Measurements from ENCODE around the gene HMGN1.
A peak's percentile ranks its signal among the peaks of the same experiment; 100 is the strongest.

Gene HMGN1

GRCh38 chr21:39366563-39366962, 17.7 kb upstream of the HMGN1 start:
- DNase-seq = no peak

GRCh38 chr21:39364949-39365348, 16.1 kb upstream of the HMGN1 start:
- DNase-seq = no peak

- no peak for DNase-seq
These were observed 15.0 kb upstream of the HMGN1 start for GRCh38 chr21:39363607-39364555.

GRCh38 chr21:39362733-39363132, 13.8 kb upstream of the HMGN1 start:
- DNase-seq = no peak

DNA sequence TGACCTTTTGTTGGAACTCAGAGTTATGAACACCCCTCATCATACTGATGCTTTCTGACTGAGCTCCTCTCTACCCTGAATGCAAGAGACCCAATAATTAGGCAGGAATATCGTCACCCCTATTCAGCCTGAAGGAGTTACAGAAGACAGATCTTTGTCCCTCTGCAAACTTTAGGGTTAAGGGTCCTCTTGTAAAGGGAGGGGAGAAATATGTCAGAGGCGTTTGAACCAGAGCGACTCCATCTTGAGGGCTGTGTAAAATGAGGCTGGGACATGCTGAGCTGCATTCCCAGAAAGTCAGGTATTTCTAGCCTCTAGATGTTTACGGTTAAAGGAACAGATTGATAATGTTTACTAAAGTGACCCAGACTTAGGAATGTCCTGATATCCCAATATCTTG, 10.5 kb upstream of the HMGN1 start:
- no peak for DNase-seq

DNA sequence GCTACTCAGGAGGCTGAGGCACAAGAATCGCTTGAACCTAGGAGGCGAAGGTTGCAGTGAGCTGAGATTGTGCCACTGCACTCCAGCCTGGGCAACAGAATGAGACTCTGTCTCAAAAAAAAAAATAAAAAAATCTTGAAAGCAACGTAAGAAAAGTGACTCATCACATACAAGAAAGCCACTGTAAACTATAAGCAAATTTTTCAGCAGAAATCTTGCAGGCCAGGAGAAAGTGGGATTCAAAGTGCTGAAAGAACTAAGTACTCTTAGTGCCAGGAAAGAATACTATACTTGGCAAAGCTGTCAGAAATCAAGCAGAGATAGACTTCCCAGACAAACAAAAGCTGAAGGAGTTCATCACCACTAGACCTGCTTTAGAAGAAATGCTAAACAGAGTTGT, 4.4 kb upstream of the HMGN1 start:
- DNase-seq = no peak

DNA sequence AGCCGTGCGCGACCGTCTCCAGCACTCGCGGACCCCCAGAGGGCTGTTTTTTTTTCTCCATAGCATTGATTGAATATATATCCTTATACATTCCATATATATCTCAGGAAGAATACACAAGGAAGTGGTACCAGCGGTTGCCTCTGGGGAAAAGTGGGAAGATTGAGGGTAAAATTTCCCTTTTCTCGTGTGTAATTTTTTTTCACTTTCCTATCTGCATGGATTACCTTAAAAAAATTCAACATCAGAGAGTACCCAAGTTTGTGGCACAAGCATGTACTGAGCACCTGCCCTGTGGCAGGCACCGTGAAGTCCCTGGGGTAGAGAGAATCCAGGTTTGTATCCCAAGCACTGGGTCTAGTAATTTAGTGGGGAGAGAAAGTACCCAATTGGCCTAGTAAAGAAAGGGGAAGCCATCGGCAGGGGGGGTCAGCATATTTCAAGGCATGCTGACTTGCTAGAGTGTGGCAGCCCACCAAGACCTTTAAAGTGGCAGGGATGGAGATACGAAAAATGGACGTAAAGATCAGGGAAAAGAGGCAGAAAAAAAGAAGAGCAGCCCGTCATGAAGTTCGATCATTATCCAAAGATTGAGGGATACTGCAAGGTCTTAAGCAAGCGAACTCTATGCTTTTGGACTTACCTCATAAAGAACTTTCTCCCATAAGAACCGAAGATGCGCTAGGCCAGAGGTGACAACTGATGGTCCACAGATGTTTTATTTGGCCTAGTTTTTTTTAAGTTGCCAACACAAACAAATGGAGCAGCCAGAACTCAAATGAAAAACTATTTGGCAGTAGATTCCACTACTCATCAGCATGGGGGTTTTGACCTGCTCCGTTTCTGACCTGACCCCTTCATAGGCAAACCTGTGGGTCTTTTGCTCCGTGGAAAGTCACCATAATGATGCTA, 1.5 kb upstream of the HMGN1 start:
- DNase-seq = no peak

GRCh38 chr21:39349211-39350093, 564 bp upstream of the HMGN1 start:
- peak; percentile 95 for DNase-seq

DNA sequence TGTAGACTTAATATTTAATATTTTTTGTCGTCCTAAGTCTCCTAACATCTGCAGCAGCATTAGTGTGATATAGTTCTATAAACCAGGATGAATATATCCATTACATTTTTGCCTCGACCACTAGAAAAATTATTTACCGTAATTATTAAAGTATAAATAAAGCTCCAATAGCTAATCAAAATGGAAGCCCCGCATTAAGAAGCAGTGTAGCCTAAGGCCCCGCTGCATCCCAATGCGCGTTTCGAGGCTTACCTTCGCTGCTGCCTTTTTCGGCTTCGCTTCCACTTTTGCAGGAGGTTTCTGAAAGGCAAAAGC, 891 bp downstream of the HMGN1 start:
- DNase-seq = no peak

GRCh38 chr21:39347537-39347936, 1.4 kb downstream of the HMGN1 start:
- no peak for DNase-seq

- DNase-seq = no peak
These were observed 2.1 kb downstream of the HMGN1 start for GRCh38 chr21:39346671-39347331.

- no peak for DNase-seq
These were observed 2.7 kb downstream of the HMGN1 start for GRCh38 chr21:39346206-39346605.

- DNase-seq = no peak
These were observed 3.4 kb downstream of the HMGN1 start for GRCh38 chr21:39345440-39345839.

DNA sequence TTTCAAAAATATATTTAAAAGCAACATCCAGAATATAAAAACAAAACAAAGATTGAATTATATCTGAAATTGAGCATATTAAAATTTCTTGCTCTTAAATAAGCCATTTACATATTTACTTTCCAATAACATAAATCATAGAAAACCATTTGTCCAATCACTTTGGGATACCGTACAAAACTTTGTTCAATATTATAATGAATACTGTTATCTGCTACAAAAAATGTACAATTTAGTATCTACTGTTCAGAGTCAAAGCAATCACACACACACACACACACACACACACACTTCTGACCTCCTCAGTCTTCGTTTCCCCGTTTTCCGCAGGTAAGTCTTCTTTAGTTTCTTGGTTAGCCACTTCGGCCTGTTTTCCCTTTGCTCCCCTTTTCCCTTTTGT, 4.0 kb downstream of the HMGN1 start:
- DNase-seq = no peak

DNA sequence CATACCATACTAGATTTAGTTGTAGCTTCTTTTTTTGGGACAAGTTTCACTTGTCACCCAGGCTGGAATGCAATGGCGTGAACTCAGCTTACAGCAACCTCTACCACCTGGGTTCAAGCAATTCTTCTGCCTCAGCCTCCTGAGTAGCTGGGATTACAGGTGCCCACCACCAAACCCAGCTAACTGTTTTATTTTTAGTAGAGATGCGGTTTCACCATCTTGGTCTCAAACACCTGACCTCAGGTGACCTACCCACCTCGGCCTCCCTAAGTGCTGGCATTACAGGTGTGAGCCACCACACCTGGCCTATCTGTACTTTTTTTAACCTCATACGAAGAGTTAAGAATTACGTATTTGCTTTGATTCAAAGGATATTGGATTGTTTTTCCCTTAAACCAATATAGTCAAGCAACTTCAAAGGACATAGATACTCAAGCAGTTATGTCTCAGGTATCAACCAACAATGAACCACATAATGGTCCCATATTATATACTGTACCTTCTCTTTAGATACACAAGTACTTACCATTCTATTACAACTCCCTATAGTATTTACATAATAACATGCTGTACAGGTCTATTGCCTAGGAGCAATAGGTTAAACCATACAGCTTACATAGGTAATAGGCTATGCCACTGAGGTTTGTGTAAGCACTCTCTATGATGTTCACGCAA, 7.5 kb downstream of the HMGN1 start:
- no peak for DNase-seq

GRCh38 chr21:39340687-39341086, 8.2 kb downstream of the HMGN1 start:
- no peak for DNase-seq

GRCh38 chr21:39339231-39339630, 9.7 kb downstream of the HMGN1 start:
- DNase-seq = no peak

DNA sequence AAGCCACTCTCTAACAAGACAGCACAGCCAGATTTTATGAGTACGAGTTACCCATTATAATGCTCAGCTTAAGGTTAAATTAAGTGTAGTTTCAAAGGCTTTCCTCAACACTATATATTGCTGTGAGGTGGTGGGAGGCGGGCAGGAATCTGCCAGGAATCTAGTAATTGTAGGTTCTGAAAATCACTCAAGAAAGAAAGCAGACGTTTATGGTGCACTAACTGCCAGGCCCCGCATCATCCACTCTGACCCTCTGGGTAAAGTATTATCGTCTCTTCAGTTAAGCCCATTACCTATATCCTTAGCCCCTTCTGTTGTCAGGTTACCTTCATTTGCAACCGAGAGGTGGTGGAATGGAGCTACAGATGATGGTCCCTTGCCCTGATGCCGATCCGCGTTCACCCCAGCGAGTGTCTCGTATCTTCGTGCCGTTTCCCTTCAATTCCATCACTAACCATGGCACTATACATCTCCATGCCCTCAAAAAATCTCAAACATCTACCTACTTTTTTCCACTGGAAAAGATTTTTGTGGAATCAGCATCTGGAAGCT, 12.4 kb downstream of the HMGN1 start:
- DNase-seq = no peak

DNA sequence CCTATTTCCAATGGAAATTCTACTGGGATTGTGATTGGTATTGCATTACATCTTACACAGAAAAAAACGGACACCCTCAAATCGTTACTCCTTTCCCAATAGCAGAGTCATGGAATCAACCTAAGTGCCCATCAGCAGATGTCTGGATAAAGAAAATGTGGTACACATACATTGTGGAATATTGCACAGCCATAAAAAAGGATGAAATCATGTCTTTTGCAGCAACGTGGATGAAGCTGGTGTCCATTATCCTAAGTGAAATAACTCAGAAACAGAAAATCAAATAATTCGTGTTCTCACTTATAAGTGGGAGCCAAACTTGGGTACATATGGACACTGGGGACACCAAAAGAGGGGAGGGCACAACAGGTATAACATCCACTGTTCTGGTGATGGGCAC, 14.3 kb downstream of the HMGN1 start:
- no peak for DNase-seq

DNA sequence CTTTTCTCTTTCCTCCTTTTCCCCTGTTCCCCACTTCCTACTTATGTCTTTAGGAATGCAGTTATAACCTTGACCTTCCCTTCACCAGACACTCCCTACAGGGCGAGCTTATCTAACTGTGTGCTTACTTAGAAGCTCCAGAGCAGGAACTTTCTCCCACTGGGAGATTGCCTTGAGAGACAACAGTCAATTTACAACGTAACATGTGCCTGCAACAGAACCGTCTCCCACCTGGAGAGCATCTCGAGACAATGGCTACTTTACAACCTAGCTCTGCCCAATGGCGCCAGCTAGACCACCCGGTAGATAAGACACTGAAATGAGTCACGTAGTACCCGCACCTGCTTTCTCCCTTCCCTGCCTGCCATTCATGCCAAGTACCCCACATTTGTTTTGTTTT, 16.7 kb downstream of the HMGN1 start:
- no peak for DNase-seq

- no peak for DNase-seq
These were observed 18.9 kb downstream of the HMGN1 start for GRCh38 chr21:39330001-39330400.

- DNase-seq = no peak
These were observed 21.2 kb downstream of the HMGN1 start for GRCh38 chr21:39327727-39328126.

Data from CD4-positive, alpha-beta T cell treated with Interferon gamma for 1 hour (primary cell).